Measurements from ENCODE around the gene ABCB6.

Gene ABCB6

DNA sequence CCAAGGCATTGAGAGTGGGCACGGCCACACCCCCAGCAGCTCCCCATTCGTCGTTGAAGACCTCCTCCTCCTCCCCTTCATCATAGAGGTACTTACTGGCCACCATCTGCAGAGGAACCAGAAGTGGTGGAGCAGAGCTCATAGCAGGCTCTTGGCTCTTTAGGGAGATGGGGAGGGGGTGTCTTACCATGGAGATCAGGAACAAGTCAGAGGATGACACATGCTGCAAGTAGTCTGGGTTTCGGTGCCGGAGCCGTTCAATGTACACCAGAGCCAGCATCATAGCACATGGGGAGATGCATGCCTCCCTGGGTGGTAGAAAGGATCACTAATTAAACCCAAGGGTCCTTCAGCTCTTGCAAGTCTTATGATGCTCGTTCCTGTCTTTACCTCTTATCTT is 44.0 kb downstream of the ABCB6 start:
- Mint-ChIP-seq H3K4me3 (peak overlapping the region; percentile 25 to 97), H3K27ac (no peak overlapping the region), H3K27me3 (no peaks in the 10 kb centered on the region), H3K4me1 (peaks cover 45% of the 10 kb centered on the region), H3K9me3 (no peaks in the 10 kb centered on the region)
- DNase-seq (no peak), ATAC-seq (no peak)

DNA sequence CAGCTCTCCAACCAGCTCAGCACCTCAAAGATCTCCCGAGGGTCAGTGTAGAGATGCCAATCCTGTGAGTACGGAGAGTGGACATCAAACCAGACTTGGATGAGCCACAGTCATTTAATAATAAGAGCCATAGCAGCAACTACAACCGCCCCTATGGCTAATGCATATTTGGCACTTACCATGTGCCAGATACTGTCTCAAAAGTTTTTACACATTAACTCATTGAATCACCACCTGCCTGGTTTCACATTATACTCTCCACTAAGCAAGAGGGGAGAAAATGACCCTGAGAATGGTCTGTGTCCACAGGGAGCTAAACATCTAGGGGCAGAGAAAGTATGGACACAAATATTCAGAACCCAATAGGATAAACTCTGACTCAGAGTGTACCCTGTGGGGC is 44.6 kb downstream of the ABCB6 start:
- DNase-seq (no peak), ATAC-seq (no peak)
- Mint-ChIP-seq H3K4me1 (peaks cover 38% of the 10 kb centered on the region), H3K27me3 (no peaks in the 10 kb centered on the region), H3K4me3 (peak overlapping the region in 1 of 2 donors; percentile 25), H3K27ac (peak overlapping the region; percentile 12 to 76), H3K9me3 (no peaks in the 10 kb centered on the region)

DNA sequence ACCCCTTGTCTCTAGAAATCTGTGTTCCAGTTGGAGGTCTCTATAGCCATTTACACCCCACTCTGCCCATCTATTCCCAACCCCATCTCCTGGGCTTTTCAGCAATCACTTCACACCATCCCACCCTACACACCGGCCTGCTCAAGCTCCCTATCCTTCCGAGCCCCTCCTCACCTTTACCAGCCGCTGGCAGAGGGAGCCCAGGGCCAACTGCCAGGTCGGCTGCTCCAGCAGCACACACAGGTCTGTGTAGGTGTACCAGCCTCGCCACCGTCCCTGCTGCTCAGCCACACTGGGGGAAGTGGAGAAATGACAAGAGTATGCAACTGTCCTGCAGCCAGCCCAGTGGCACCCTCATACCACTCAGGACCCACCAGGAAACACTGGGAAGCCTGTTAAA is 45.6 kb downstream of the ABCB6 start:
- no peak for ATAC-seq
- peak overlapping the region; percentile 5 to 42 for H3K27ac Mint-ChIP-seq
- DNase-seq: no peak
- H3K27me3 Mint-ChIP-seq: no peaks in the 10 kb centered on the region
- peaks cover 36% of the 10 kb centered on the region for H3K4me1 Mint-ChIP-seq
- H3K9me3 Mint-ChIP-seq: no peaks in the 10 kb centered on the region
- no peak overlapping the region for H3K4me3 Mint-ChIP-seq

DNA sequence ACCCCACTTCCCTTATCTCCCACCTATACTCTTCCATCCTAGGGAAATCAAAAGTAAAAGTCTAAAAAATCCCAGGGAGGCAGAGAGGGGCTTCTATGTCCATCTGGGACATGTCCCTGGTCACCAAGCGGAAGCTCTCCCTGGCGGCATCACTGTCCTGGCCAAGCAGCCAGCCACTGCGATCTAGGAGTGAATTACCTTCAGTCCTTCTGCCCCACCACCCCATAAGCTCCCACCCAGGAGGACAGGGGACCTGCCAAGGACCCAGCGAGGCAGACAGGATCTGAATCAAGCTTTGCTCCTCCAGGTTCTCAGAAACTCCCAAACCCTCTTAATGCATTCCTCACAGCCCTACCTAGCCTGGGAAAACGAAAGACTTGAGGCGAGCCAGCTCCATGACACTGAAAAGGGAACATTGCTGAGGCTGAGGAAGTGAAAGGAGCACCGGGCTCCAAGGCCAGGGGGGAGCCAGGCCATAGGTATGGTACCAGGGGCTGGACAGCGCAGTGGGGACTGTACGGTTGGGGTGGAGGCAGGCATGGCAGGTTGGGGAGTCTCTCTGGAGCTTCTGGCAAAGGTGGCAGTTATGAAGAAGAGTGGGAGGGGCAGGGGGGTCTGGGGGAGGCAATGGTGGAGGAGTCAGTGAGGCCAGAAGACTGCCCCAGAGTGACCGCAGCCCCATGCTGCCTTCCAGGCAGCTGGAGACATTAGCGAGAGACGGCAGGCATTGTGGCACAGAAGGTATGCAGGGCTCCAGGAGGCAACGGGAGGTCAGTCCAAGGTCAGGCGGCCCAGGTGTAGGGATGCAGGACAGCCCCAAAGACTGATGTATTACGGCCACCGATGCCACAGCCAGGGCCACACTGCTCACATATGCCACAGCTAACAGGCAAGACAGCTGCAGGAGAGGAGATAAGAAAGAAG is 46.3 kb downstream of the ABCB6 start:
- Mint-ChIP-seq H3K9me3 (no peaks in the 10 kb centered on the region), H3K27ac (no peak overlapping the region), H3K27me3 (no peaks in the 10 kb centered on the region), H3K4me3 (no peak overlapping the region), H3K4me1 (peaks cover 36% of the 10 kb centered on the region)
- DNase-seq (no peak), ATAC-seq (no peak)

DNA sequence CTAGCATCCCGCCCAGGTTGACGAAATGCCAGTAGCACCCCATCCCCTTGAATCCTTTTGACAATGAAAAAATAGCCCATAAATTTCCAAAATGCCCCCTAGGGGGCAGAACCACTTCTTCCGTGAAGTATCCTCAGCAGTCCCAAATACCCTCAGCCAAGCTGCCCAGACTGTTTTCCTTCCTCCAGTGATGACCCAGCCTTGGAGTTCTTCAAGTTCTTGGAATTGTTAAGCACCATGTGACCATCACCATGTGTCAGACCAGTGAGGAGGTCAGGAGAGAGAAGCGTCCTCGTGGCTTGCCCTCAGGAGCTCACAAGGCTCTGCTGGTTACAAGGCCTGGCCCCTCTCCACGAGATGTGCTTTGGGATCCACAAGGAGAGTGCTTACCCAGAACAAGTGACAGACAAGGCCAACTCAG is 47.5 kb downstream of the ABCB6 start:
- H3K27ac Mint-ChIP-seq: peak overlapping the region; percentile 1 to 13
- H3K27me3 Mint-ChIP-seq: no peaks in the 10 kb centered on the region
- no peak overlapping the region for H3K4me3 Mint-ChIP-seq
- ATAC-seq (no peak), DNase-seq (peak in 1 of 2 donors; percentile 12)
- H3K9me3 Mint-ChIP-seq: no peaks in the 10 kb centered on the region
- peaks cover 36% of the 10 kb centered on the region for H3K4me1 Mint-ChIP-seq

DNA sequence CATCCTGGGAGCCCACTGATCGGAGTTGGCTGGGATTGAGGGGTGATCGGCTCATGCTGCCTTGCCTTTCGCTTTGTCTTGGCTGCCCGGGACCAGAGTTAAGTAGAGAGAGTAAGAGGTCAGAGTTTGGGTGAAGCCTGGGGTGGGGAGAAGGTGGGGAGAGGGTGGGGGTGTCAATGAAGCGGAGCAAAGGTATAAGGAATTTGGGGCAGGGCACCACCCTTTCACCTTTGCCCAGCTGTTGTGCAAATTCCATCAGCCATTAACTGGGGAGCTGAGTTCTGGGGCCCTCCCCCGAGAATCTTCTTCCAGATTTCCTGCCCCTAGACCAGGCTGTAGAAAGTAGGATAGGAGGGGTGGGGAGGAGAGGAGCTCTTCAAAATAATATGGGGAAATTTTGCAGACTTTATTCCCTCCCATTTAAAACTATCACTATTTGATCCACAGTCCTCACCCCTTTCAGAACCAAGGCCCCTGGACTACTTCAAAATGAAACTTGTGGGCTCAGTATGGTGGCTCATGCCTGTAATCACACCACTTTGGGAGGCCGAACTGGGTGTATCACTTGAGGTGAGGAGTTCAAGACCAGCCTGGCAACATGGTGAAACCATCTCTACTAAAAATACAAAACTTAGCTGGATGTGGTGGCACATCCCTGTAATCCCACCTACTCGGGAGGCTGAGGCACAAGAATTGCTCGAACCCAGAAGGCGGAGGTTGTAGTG is 48.7 kb downstream of the ABCB6 start, which contains the start of gene SLC23A3:
Gene SLC23A3 (minus strand): TSS at position 100 of the 725 bp plus-strand sequence. CDS start 45 bp downstream, at position 55.
- H3K27me3 Mint-ChIP-seq: no peaks in the 10 kb centered on the region
- H3K4me1 Mint-ChIP-seq: peaks cover 28% of the 10 kb centered on the region
- no peaks in the 10 kb centered on the region for H3K9me3 Mint-ChIP-seq
- ATAC-seq (no peak), DNase-seq (no peak)
- peak within 1 kb of the TSS in 1 of 2 donors; percentile 42 for H3K27ac Mint-ChIP-seq
- no peak within 1 kb of the TSS for H3K4me3 Mint-ChIP-seq

DNA sequence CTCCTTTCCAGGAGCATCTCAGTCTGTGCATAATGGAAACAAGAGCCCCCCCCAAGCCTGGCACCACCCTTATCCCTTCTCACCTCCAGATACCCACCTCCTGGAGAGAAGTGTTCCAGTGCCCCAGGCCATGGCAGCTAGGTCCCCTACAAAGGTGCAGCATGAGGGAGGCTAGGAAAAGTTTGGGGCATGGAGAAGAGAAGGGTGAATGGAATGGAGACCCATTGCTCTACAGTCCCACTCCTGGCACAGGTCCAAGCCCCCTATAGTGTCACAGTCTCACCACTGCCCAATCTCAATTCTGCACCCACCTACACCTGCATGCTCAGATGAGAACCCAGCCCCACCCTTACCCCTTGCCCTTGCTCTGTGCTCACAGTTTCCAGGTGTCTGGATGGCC is 49.8 kb downstream of the ABCB6 start:
- Mint-ChIP-seq H3K27ac (no peak overlapping the region), H3K4me1 (peaks cover 17% of the 10 kb centered on the region), H3K4me3 (no peak overlapping the region), H3K27me3 (no peaks in the 10 kb centered on the region), H3K9me3 (no peaks in the 10 kb centered on the region)
- DNase-seq (no peak), ATAC-seq (peak; percentile 33)

DNA sequence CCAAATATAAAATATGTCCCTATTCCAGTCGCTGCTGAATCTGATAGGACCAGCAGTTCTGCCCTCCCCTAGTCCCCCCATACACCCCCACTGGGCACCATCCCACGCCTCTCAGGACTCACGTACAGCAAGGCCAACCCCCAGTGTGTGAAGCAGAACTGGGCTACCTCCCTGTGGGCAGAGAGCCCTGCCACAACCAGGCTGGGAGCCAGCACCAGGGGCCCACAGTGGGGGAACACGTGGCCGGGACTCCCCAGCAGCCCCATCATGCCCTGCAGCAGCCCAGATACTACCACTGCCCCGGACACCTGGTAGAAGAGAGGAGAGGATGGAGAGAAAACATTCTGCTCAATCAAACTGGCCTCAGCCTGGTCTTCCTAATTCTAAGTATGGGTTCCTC is 50.2 kb downstream of the ABCB6 start:
- H3K4me3 Mint-ChIP-seq: no peak overlapping the region
- no peak for DNase-seq
- peak; percentile 49 for ATAC-seq
- no peaks in the 10 kb centered on the region for H3K9me3 Mint-ChIP-seq
- H3K27ac Mint-ChIP-seq: no peak overlapping the region
- peaks cover 15% of the 10 kb centered on the region for H3K4me1 Mint-ChIP-seq
- H3K27me3 Mint-ChIP-seq: no peaks in the 10 kb centered on the region

DNA sequence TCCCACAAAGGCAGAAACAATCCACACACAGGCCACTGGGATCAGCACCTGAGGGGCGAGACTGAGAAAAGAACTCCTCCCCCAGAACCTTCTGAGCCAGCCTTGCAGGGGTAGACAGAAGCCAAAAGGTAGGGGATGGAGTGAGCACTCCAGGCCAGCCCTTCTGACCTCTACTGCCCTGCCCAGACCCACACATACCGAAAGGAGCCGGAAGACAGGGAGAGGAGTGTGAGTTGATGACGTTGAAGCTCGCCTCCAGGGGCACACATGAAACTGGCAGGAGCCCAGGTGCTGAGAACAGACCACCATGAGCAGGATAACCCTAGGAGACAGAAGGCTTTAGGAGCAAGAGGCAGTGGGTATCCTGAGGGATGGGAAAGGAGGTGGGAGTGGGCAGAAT is 50.8 kb downstream of the ABCB6 start:
- ATAC-seq: no peak
- Mint-ChIP-seq H3K9me3 (no peaks in the 10 kb centered on the region), H3K4me1 (peaks cover 15% of the 10 kb centered on the region), H3K4me3 (no peak overlapping the region), H3K27me3 (no peaks in the 10 kb centered on the region), H3K27ac (peak overlapping the region in 1 of 2 donors; percentile 75)
- no peak for DNase-seq

DNA sequence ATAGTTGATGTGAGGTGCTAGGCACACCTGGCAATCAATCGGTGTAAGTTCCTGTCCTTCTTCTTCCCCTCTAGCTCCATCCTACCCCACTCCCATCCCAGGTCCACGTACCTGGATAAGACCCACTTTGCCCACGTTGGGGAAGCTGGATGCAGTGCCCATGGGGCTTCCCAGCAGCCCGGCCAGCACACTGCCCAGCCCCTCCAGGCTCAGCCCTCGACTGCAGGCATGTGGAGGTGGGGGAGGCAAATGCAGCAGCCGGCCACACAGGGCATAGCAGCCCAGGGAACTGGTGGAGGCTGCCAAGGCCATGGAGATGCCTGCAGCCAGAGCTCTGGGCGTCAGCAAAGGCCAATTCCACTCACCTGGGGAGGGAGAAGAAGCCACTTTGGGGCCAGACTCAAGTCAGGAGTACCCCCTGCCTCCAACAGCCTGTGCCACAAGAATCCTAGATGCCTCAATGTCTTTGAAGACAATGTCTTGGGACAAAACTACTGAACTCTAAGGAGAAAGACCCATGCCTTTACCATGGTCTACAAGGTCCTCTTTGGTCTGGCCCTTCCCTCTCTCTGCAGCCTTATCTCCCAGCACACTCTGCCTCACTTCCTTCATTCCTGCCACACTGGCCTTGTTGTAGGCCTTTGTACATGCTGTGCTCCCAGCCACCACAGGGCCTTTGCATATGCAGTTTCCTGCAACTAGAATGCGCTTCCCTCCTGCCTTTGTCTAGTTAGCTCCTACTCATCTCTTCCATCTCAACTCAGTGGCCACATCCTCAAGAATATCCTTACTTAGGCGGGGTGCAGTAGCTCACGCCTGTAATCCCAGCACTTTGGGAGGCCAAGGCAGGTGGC is 53.5 kb downstream of the ABCB6 start:
- ATAC-seq: no peak
- Mint-ChIP-seq H3K27me3 (no peaks in the 10 kb centered on the region), H3K4me3 (no peak overlapping the region), H3K27ac (no peak overlapping the region), H3K4me1 (peaks cover 11% of the 10 kb centered on the region), H3K9me3 (no peaks in the 10 kb centered on the region)
- DNase-seq: no peak

DNA sequence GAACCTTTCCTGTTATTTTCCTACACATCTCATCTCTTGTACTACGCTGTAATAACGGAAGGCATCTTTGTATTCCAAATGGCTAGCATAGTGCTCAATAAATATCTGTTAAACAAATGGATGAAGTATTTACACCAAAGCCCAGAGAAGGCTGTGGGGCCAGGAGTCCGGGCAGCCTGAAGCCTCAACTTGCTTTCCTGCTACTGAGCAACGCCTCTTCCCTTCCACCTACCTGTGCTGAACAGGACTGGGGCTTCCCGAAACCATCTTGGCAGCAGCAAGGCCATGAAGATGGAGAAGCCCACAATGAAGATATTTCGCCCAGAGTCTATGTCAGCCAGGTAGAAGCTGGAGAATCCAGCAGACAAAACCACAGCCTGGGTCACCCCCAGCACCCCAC is 55.6 kb downstream of the ABCB6 start:
- ATAC-seq (no peak), DNase-seq (no peak)
- Mint-ChIP-seq H3K4me1 (peaks cover 26% of the 10 kb centered on the region), H3K4me3 (no peak overlapping the region), H3K9me3 (no peaks in the 10 kb centered on the region), H3K27me3 (no peaks in the 10 kb centered on the region), H3K27ac (no peak overlapping the region)

DNA sequence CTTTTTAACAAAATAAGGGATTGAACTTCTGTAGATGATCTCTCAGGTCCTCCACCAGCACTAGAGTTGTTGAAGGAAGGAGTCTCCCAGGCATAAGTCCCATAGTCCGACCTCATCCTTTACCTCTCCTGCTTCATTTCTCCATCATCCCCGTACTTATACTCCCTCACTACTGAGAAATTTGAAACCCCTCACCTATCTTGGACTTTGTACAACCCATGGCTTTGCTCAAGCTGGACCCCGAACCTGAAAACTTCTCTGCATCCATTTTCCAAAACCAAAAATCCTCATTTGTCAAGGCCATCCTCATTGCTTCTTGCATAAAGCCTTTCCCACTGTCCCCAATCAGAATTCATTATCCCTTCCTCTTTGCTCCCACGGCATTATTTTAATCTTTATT is 57.7 kb downstream of the ABCB6 start:
- ATAC-seq: no peak
- H3K4me3 Mint-ChIP-seq: peak overlapping the region; percentile 94 to 96
- H3K27me3 Mint-ChIP-seq: no peaks in the 10 kb centered on the region
- H3K9me3 Mint-ChIP-seq: no peaks in the 10 kb centered on the region
- no peak for DNase-seq
- peaks cover 26% of the 10 kb centered on the region for H3K4me1 Mint-ChIP-seq
- H3K27ac Mint-ChIP-seq: no peak overlapping the region

DNA sequence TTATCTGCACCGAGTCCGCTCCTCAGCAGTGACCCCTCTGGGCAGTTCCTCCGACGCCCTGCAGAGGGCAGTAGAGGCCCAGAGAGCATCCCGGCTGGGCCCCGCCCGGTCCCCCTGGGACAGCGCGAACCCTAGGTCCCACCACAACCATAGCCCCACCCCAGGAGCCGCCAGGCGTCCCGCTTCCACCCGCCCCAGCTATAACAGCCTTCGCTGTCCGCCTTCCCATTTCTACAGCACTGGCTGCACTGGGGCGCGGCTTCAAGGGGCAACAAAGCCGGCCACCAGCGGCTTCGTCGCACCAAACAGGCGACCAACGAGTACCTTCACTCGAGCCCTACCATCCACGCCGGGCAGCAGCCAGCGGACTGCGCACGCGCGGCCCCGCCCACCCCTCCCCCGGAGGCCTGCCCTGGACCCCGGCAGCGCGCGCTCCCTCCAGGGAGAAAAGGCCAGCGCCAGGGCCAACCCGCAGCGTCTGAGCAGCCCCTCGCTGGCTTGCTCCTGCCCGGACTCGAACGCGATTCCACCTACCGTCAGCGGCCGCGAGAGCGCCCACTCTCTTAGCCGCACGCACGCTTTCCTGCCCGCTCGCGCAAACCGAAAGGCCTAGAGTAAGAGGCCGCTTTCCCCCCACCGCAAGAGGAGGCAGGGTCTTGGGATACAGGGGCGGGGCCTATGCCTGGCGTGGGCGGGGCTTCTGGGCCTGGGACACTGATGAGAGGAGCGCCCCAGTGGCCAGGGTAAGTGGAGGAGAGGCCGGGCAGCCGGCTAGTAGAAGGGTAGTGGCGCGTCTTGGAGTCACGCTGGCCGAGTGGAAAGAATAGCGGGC is 58.4 kb downstream of the ABCB6 start, which contains the start of gene NHEJ1:
Gene NHEJ1 (minus strand): TSS at position 630 of the 832 bp plus-strand sequence. CDS start 2,453 bp downstream, outside the sequence.
- H3K4me1 Mint-ChIP-seq: peaks cover 26% of the 10 kb centered on the region
- no peaks in the 10 kb centered on the region for H3K9me3 Mint-ChIP-seq
- DNase-seq (peak; percentile 94 to 95), ATAC-seq (peak; percentile 91)
- H3K4me3 Mint-ChIP-seq: peak within 1 kb of the TSS; percentile 94 to 96
- H3K27ac Mint-ChIP-seq: peak within 1 kb of the TSS; percentile 95 to 96
- no peaks in the 10 kb centered on the region for H3K27me3 Mint-ChIP-seq

All from stimulated activated naive CD8-positive, alpha-beta T cell treated with anti-CD3 and anti-CD28 coated beads, Interleukin-15, amount 100 ng/mL, for 72 hours (primary cell).